GM12878 (cell line): ENCODE results near the gene MOCS1. TPM values are rescaled to one million over a fixed set of nuclear protein-coding genes. Genes with fewer than 3 reads are reported as not detected.

Source experiments
- ATAC-seq: fragments of 200-7000 bp; cut with Tn5 transposase; 3 replicates; pipeline ENCODE4 v1.9.1; 2020; ENCODE audit warnings: mild to moderate bottlenecking, moderate library complexity
- BruUV-seq: library from RNA; stranded (reverse); fragments of 400-500 nt; replicated peaks from 2 replicates; lab custom pipeline; 2021; lab: Mats Ljungman, UMichigan
- CTCF ChIA-PET: fragments of 300-600 bp; sonication (Branson Sonifier 250); formaldehyde crosslinking; extraction: SDS; loops from one replicate; lab custom pipeline; 2021; ENCODE audit warnings: inconsistent platforms; lab: Yijun Ruan, JAX
- POLR2A ChIA-PET: fragments of 350-600 bp; formaldehyde crosslinking; extraction: SDS; loops from one replicate; lab custom pipeline; 2021; ENCODE audit warnings: inconsistent platforms; lab: Charles Lee
- RAD21 ChIA-PET: fragments of 300-600 bp; sonication (Branson Sonifier 250); formaldehyde crosslinking; loops from one replicate; lab custom pipeline; 2023; ENCODE audit warnings: antibody characterized with exemption; ENCODE audit not compliant: unreplicated experiment; lab: Charles Lee
- SMC1A ChIA-PET: fragments of 300-600 bp; sonication (Branson Sonifier 250); formaldehyde crosslinking; loops from one replicate; lab custom pipeline; 2023; ENCODE audit not compliant: unreplicated experiment, uncharacterized antibody; lab: Charles Lee
- DNase-seq: peaks from one replicate; pipeline ENCODE4 v3.0.0-alpha.2; 2011; ENCODE audit warnings: low read depth, low spot score
- FAIRE-seq: peaks from 3 replicates; lab custom pipeline; 2011; peaks lifted over from hg19 to GRCh38; lab: Jason Lieb, UNC
- H2AFZ ChIP-seq: 2 replicates; pipeline ENCODE4 v1.6.0; 2011; ENCODE audit warnings: low read depth, low read length, control low read depth; ENCODE audit not compliant: control insufficient read depth
- H3K27ac ChIP-seq: 2 replicates; pipeline ENCODE4 v1.5.1; 2011; ENCODE audit warnings: control low read depth; ENCODE audit not compliant: control insufficient read depth, insufficient read depth
- H3K27me3 ChIP-seq, 2 experiments: replicated peaks in 1 of 2; 2 replicates each; pipeline versions ENCODE4 v1.6.0 to v1.6.1; 2011; ENCODE audit warnings: low read length in 1 of 2; ENCODE audit not compliant: control insufficient read depth in 2 of 2, insufficient read depth in 2 of 2
- H3K36me3 ChIP-seq, 2 experiments: 2 replicates each; pipeline ENCODE4 v1.5.1; 2011; ENCODE audit warnings: low read length in 1 of 2; ENCODE audit not compliant: control insufficient read depth in 2 of 2, insufficient read depth in 2 of 2
- H3K4me1 ChIP-seq: 2 replicates; pipeline ENCODE4 v1.6.1; 2011; ENCODE audit warnings: mild to moderate bottlenecking, low read length, moderate library complexity, mixed read lengths; ENCODE audit not compliant: control insufficient read depth, insufficient read depth
- H3K4me2 ChIP-seq: 2 replicates; pipeline ENCODE4 v1.6.0; 2011; ENCODE audit warnings: control low read depth; ENCODE audit not compliant: control insufficient read depth, insufficient read depth
- H3K4me3 ChIP-seq: fragments of 200-600 bp; sonication (generic); 2 replicates; pipeline ENCODE4 v1.5.1; 2016
- H3K79me2 ChIP-seq: 2 replicates; pipeline ENCODE4 v1.6.0; 2011; ENCODE audit warnings: low read length; ENCODE audit not compliant: control insufficient read depth, insufficient read depth
- H3K9ac ChIP-seq: 2 replicates; pipeline ENCODE4 v1.8.0; 2011; ENCODE audit warnings: low read length, control low read depth, mixed read lengths; ENCODE audit not compliant: control insufficient read depth, insufficient read depth
- H3K9me3 ChIP-seq: replicated peaks from 3 replicates; pipeline ENCODE4 v1.5.1; 2011; ENCODE audit warnings: mild to moderate bottlenecking, low read length; ENCODE audit not compliant: control insufficient read depth, insufficient read depth
- H4K20me1 ChIP-seq: 2 replicates; pipeline ENCODE4 v1.6.0; 2011; ENCODE audit not compliant: control insufficient read depth, insufficient read depth
- CREB1 ChIP-seq: IDR thresholded peaks from 2 replicates; pipeline ENCODE4 v1.6.1; 2012; ENCODE audit warnings: low read depth, mild to moderate bottlenecking, inconsistent platforms
- ESRRA ChIP-seq: IDR thresholded peaks from 2 replicates; pipeline ENCODE4 v1.6.1; 2012; ENCODE audit warnings: mild to moderate bottlenecking, low read length, improper control_type of control experiment
- FOS ChIP-seq: IDR thresholded peaks from 3 replicates; pipeline ENCODE4 v1.6.1; 2011; ENCODE audit warnings: borderline replicate concordance; ENCODE audit not compliant: insufficient read length; ENCODE audit errors: extremely low read depth
- MXI1 ChIP-seq: fragments of 150-350 bp; IDR thresholded peaks from 2 replicates; pipeline ENCODE4 v1.6.1; 2011; ENCODE audit warnings: low read depth, mild to moderate bottlenecking, inconsistent platforms, low read length, improper control_type of control experiment
- POLR2AphosphoS2 ChIP-seq: IDR thresholded peaks from 2 replicates; pipeline ENCODE4 v1.6.1; 2011; ENCODE audit warnings: low read depth, mild to moderate bottlenecking, low read length, improper control_type of control experiment, moderate library complexity
- SMARCA5 ChIP-seq: fragments of 450-650 bp; IDR thresholded peaks from 2 replicates; pipeline ENCODE4 v1.6.1; 2017; ENCODE audit warnings: mild to moderate bottlenecking
- TAF1 ChIP-seq: IDR thresholded peaks from 2 replicates; pipeline ENCODE4 v1.6.1; 2011; ENCODE audit warnings: mild to moderate bottlenecking, low read depth, low read length, borderline replicate concordance
- TARDBP ChIP-seq: IDR thresholded peaks from 2 replicates; pipeline ENCODE4 v1.6.1; 2016; ENCODE audit warnings: borderline replicate concordance
- whole genome bisulfite sequencing: methylation state at CpG from one replicate; pipeline ENCODE4 v1.1.6; 2016; ENCODE audit warnings: low lambda C conversion rate; ENCODE audit not compliant: insufficient replicate concordance, insufficient coverage; ENCODE audit errors: missing lambda C conversion rate; 5-methylcytosine and 5-hydroxymethylcytosine counted together
- in situ Hi-C: fragments of 300-500 bp; cut with MboI; formaldehyde crosslinking; loops from 9 replicates; pipeline ENCODE4 v1.14.3; 2018; ENCODE audit warnings: mixed read lengths
- intact Hi-C: fragments of 100-400 bp; cut with micrococcal nuclease; formaldehyde crosslinking; loops from one replicate; pipeline ENCODE4 v1.14.2; 2022; ENCODE audit not compliant: unreplicated experiment
- polyA plus RNA-seq, 11 experiments: library from polyadenylated mRNA; depleted of rRNA in 4 of 11; unstranded in 6 of 11; stranded (reverse) in 5 of 11; fragments of >200 nt; fragmentation: Nextera tagmentation in 4 of 11; fragmentation: Illumina TruSeq in 1 of 11; extraction: Ambion mirVana in 4 of 11; extraction: Trizol in 1 of 11; gene quantifications; 1 replicate in 1 of 11; 2 replicates in 10 of 11; pipeline versions ENCODE4 v1.2.1 to v1.2.3, GENCODE V29; 2011 to 2016; ENCODE audit warnings: inconsistent platforms in 2 of 11, missing spikeins in 2 of 11, low read depth in 1 of 11
- total RNA-seq, 4 experiments: library from RNA; depleted of rRNA in 3 of 4; stranded (reverse); fragments of >200 nt in 3 of 4; fragmentation: Illumina TruSeq in 1 of 4; extraction: Trizol in 1 of 4; gene quantifications; 2 replicates each; pipeline versions ENCODE4 v1.2.1 to v1.2.3, GENCODE V29; 2013 to 2021
- TF ChIP-seq, protein P1 (sequence below): fragments of 450-650 bp; IDR thresholded peaks from 2 replicates; pipeline ENCODE4 v1.6.1; 2018; ENCODE audit warnings: borderline replicate concordance, mild to moderate bottlenecking; ENCODE audit not compliant: partially characterized antibody
- TF ChIP-seq, protein P2 (sequence below): fragments of 450-650 bp; IDR thresholded peaks from 2 replicates; pipeline ENCODE4 v1.6.1; 2017; ENCODE audit warnings: mild to moderate bottlenecking, moderate library complexity
- TF ChIP-seq, protein P3 (sequence below): fragments of 450-650 bp; IDR thresholded peaks from 2 replicates; pipeline ENCODE4 v1.6.1; 2016; ENCODE audit warnings: mild to moderate bottlenecking

Gene MOCS1
- total and polyA plus RNA-seq, 10 of the 15 experiments (the other 5 are each of a cell fraction or from before 2014, with no cell fraction given): 0.02 to 5.4 (median 0.16) TPM; not detected in 2

DNA sequence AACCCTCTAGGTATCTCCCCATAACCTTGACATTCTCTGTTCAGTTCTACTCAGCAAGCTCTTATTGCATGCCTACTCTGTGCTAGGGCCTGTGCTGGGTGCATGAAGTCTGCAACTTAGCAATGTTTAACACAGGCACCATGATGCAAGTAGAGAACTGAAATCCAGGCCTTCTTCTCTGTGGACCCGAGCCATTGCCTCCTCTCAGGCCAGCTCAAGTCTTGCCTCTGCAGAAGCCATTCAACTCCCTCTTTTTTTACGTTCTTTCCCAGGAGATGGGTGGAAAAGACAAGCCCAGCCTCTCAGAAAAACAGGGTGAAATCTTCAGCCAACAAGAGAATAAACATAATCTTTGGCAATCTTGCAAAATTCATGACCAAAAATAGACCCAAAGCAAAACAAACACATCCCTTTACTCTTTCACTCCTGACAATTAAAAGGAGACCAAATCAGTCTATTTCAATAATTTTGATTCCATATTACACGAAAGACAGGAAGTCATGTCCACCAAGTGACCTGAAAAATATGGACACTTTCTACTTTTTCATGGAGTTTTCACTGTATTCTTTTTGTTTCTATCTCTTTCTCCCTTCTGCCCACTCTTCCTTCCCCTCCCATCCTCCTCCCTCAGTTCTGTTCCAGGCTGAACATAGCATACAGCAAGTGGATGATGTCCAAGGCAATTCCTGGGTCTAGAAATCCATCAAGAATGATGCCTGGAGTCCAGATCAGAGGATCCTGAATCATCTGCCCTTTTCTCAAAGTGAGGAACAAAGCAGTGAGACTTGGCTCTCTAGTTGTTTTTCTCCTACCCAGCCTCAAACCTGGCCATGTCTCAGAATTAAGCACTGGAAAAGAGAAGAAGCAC, 45.4 kb upstream of the MOCS1 start:
- CTCF ChIA-PET: interaction anchor here (1.2 to 4.7 kb wide), 9 partner anchors 31 to 866 kb away, joined by 3 to 72 read pairs (median 6); no protein-coding TSS in a partner anchor
- RAD21 ChIA-PET: interaction anchor here (0.7 to 6.6 kb wide), 4 partner anchors 9 to 932 kb away, joined by 3 to 78 read pairs (median 6); no protein-coding TSS in a partner anchor
- Histone ChIP-seq H2AFZ (no peak overlapping the region), H3K79me2 (no peaks in the 10 kb centered on the region), H3K9ac (no peak overlapping the region), H4K20me1 (no peaks in the 10 kb centered on the region), H3K27ac (no peak overlapping the region), H3K36me3 (no peaks in the 10 kb centered on the region), H3K4me1 (no peaks in the 10 kb centered on the region), H3K4me2 (no peak overlapping the region), H3K9me3 (no peaks in the 10 kb centered on the region), H3K4me3 (no peak overlapping the region), H3K27me3 (no peaks in the 10 kb centered on the region; a peak in 1 of 4 replicates)
- SMC1A ChIA-PET: interaction anchor here (0.8 to 4.3 kb wide), 6 partner anchors 15 to 349 kb away, joined by 3 to 22 read pairs (median 8); no protein-coding TSS in a partner anchor
- intact Hi-C loops (no loop called here), in situ Hi-C loops (loop anchor here (5.0 kb wide), 1 partner anchor 333 kb away; no protein-coding TSS in a partner anchor)
- no TSS peak for BruUV-seq
- POLR2A ChIA-PET: no interaction called here
- TF ChIP-seq MXI1: no peak
- TF ChIP-seq, protein P1, sequence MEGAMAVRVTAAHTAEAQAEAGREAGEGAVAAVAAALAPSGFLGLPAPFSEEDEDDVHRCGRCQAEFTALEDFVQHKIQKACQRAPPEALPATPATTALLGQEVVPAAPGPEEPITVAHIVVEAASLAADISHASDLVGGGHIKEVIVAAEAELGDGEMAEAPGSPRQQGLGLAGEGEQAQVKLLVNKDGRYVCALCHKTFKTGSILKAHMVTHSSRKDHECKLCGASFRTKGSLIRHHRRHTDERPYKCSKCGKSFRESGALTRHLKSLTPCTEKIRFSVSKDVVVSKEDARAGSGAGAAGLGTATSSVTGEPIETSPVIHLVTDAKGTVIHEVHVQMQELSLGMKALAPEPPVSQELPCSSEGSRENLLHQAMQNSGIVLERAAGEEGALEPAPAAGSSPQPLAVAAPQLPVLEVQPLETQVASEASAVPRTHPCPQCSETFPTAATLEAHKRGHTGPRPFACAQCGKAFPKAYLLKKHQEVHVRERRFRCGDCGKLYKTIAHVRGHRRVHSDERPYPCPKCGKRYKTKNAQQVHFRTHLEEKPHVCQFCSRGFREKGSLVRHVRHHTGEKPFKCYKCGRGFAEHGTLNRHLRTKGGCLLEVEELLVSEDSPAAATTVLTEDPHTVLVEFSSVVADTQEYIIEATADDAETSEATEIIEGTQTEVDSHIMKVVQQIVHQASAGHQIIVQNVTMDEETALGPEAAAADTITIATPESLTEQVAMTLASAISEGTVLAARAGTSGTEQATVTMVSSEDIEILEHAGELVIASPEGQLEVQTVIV: no peak
- TF ChIP-seq POLR2AphosphoS2: no peak
- no peak for TF ChIP-seq SMARCA5
- TF ChIP-seq, protein P2, sequence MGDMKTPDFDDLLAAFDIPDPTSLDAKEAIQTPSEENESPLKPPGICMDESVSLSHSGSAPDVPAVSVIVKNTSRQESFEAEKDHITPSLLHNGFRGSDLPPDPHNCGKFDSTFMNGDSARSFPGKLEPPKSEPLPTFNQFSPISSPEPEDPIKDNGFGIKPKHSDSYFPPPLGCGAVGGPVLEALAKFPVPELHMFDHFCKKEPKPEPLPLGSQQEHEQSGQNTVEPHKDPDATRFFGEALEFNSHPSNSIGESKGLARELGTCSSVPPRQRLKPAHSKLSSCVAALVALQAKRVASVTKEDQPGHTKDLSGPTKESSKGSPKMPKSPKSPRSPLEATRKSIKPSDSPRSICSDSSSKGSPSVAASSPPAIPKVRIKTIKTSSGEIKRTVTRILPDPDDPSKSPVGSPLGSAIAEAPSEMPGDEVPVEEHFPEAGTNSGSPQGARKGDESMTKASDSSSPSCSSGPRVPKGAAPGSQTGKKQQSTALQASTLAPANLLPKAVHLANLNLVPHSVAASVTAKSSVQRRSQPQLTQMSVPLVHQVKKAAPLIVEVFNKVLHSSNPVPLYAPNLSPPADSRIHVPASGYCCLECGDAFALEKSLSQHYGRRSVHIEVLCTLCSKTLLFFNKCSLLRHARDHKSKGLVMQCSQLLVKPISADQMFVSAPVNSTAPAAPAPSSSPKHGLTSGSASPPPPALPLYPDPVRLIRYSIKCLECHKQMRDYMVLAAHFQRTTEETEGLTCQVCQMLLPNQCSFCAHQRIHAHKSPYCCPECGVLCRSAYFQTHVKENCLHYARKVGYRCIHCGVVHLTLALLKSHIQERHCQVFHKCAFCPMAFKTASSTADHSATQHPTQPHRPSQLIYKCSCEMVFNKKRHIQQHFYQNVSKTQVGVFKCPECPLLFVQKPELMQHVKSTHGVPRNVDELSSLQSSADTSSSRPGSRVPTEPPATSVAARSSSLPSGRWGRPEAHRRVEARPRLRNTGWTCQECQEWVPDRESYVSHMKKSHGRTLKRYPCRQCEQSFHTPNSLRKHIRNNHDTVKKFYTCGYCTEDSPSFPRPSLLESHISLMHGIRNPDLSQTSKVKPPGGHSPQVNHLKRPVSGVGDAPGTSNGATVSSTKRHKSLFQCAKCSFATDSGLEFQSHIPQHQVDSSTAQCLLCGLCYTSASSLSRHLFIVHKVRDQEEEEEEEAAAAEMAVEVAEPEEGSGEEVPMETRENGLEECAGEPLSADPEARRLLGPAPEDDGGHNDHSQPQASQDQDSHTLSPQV: no peak
- TF ChIP-seq TARDBP: no peak
- TF ChIP-seq FOS: no peak
- TF ChIP-seq, protein P3, sequence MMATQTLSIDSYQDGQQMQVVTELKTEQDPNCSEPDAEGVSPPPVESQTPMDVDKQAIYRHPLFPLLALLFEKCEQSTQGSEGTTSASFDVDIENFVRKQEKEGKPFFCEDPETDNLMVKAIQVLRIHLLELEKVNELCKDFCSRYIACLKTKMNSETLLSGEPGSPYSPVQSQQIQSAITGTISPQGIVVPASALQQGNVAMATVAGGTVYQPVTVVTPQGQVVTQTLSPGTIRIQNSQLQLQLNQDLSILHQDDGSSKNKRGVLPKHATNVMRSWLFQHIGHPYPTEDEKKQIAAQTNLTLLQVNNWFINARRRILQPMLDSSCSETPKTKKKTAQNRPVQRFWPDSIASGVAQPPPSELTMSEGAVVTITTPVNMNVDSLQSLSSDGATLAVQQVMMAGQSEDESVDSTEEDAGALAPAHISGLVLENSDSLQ: no peak
- no peak for TF ChIP-seq TAF1
- TF ChIP-seq ESRRA: no peak
- no peak for TF ChIP-seq CREB1
- no peak for FAIRE-seq
- 0% methylated on average over 3 of the region's 3 CpGs for WGBS
- no peak for DNase-seq
- ATAC-seq: no peak
